Activated CD4-positive, alpha-beta T cell treated with anti-CD3 and anti-CD28 coated beads for 36 hours (primary cell): ENCODE results near the gene COL26A1. TPM values are rescaled to one million over a fixed set of nuclear protein-coding genes. Genes with fewer than 3 reads are reported as not detected.
"Not testable (repeated sequence)": the region's sequence is repeated elsewhere in the genome, so short reads cannot be mapped to it uniquely, and the experiment has no call there.

ENCODE experiments used
- ATAC-seq: fragments of 200-7000 bp; cut with Tn5 transposase; one replicate; pipeline ENCODE4 v1.10.0; 2021; ENCODE audit warnings: mild to moderate bottlenecking, moderate library complexity
- CTCF ChIA-PET: fragments of 350-600 bp; sonication (Branson Sonifier 250); formaldehyde crosslinking; loops from one replicate; lab custom pipeline; 2021; ENCODE audit warnings: antibody characterized with exemption; lab: Charles Lee
- POLR2A ChIA-PET: fragments of 350-600 bp; sonication (Branson Sonifier 250); formaldehyde crosslinking; loops from one replicate; lab custom pipeline; 2021; ENCODE audit warnings: antibody characterized with exemption, inconsistent platforms; lab: Charles Lee
- DNase-seq: peaks from one replicate; pipeline ENCODE4 v3.0.0-alpha.2; 2020
- H3K27ac Mint-ChIP-seq: one replicate; pipeline ENCODE4 v1.8.0; 2021; ENCODE audit warnings: mixed read lengths
- H3K27me3 Mint-ChIP-seq: one replicate; pipeline ENCODE4 v1.8.0; 2021; ENCODE audit warnings: mixed read lengths
- H3K36me3 Mint-ChIP-seq: one replicate; pipeline ENCODE4 v1.8.0; 2021; ENCODE audit warnings: low read depth, mixed read lengths
- H3K4me1 Mint-ChIP-seq: one replicate; pipeline ENCODE4 v1.8.0; 2021; ENCODE audit warnings: mixed read lengths
- H3K4me3 Mint-ChIP-seq: one replicate; pipeline ENCODE4 v1.8.0; 2021; ENCODE audit warnings: mild to moderate bottlenecking, moderate library complexity, mixed read lengths
- H3K9me3 Mint-ChIP-seq: one replicate; pipeline ENCODE4 v1.8.0; 2021; ENCODE audit warnings: low read depth, mixed read lengths
- intact Hi-C, 2 experiments: fragments of 100-400 bp; cut with DNase I in 1 of 2; cut with micrococcal nuclease in 1 of 2; formaldehyde crosslinking; loops; one replicate each; pipeline versions ENCODE4 v1.14.2 to v1.15.1; 2022 to 2024; cut with DNase I, micrococcal nuclease
- total RNA-seq, 2 experiments: library from RNA; stranded (reverse); gene quantifications; one replicate each; pipeline ENCODE4 v1.2.3, GENCODE V29; 2021

COL26A1 gene
- total RNA-seq, 2 experiments from 2014 or later: not detected

GRCh38 chr7:101505510-101505909, 142.8 kb downstream of the COL26A1 start:
- H3K9me3 Mint-ChIP-seq, H3K27ac Mint-ChIP-seq, H3K4me3 Mint-ChIP-seq, H3K36me3 Mint-ChIP-seq, ATAC-seq, H3K4me1 Mint-ChIP-seq, DNase-seq, POLR2A ChIA-PET, intact Hi-C loops: not testable (repeated sequence)
- H3K27me3 Mint-ChIP-seq: peaks cover 11% of the 10 kb centered on the region
- CTCF ChIA-PET: interaction anchor here (1.5 kb wide), 1 partner anchor 65 kb away, joined by 3 read pairs; no protein-coding TSS in a partner anchor

- ATAC-seq (no peak), DNase-seq (no peak)
- ChIA-PET CTCF (interaction anchor here (1.0 to 1.5 kb wide), 4 partner anchors 66 to 144 kb away, joined by 3 to 5 read pairs (median 3); partner anchors contain the start of gene COL26A1), POLR2A (no interaction called here)
- Mint-ChIP-seq H3K4me1 (peaks cover 3% of the 10 kb centered on the region), H3K27me3 (peaks cover 11% of the 10 kb centered on the region), H3K9me3 (no peaks in the 10 kb centered on the region), H3K36me3 (no peaks in the 10 kb centered on the region), H3K4me3 (no peak overlapping the region), H3K27ac (no peak overlapping the region)
- intact Hi-C loops: no loop called here
Measured at GRCh38 chr7:101506531-101506930, 143.9 kb downstream of the COL26A1 start.

GRCh38 chr7:101507327-101507726, 144.7 kb downstream of the COL26A1 start:
- Mint-ChIP-seq H3K4me1 (peaks cover 3% of the 10 kb centered on the region), H3K9me3 (no peaks in the 10 kb centered on the region), H3K27me3 (peaks cover 11% of the 10 kb centered on the region), H3K36me3 (no peaks in the 10 kb centered on the region), H3K4me3 (no peak overlapping the region), H3K27ac (no peak overlapping the region)
- no peak for ATAC-seq
- POLR2A ChIA-PET: no interaction called here
- CTCF ChIA-PET: interaction anchor here (0.6 to 1.0 kb wide), 4 partner anchors 82 to 131 kb away, joined by 3 to 5 read pairs (median 4); no protein-coding TSS in a partner anchor
- intact Hi-C loops: loop anchor here (1.0 kb wide), 1 partner anchor 143 kb away; no protein-coding TSS in a partner anchor
- DNase-seq: no peak

- DNase-seq (peak; percentile 67), ATAC-seq (peak; percentile 49)
- H3K4me1 Mint-ChIP-seq: peaks cover 3% of the 10 kb centered on the region
- H3K9me3 Mint-ChIP-seq: no peaks in the 10 kb centered on the region
- intact Hi-C loops: loop anchor here (1.0 kb wide), 1 partner anchor 144 kb away; no protein-coding TSS in a partner anchor
- no peak overlapping the region for H3K4me3 Mint-ChIP-seq
- no peak overlapping the region for H3K27ac Mint-ChIP-seq
- ChIA-PET POLR2A (no interaction called here), CTCF (interaction anchor here (0.5 to 1.3 kb wide), 13 partner anchors 9 to 143 kb away, joined by 3 to 7 read pairs (median 3); no protein-coding TSS in a partner anchor)
- no peaks in the 10 kb centered on the region for H3K36me3 Mint-ChIP-seq
- peaks cover 11% of the 10 kb centered on the region for H3K27me3 Mint-ChIP-seq
Measured at GRCh38 chr7:101507791-101508252, 145.1 kb downstream of the COL26A1 start.

- H3K36me3 Mint-ChIP-seq: no peaks in the 10 kb centered on the region
- H3K27ac Mint-ChIP-seq: no peak overlapping the region
- no peak for DNase-seq
- H3K9me3 Mint-ChIP-seq: no peaks in the 10 kb centered on the region
- H3K4me3 Mint-ChIP-seq: no peak overlapping the region
- POLR2A ChIA-PET: no interaction called here
- CTCF ChIA-PET: interaction anchor here (0.7 kb wide), 1 partner anchor 759 kb away, joined by 3 read pairs; no protein-coding TSS in a partner anchor
- no peak for ATAC-seq
- intact Hi-C loops: no loop called here
- H3K4me1 Mint-ChIP-seq: peaks cover 3% of the 10 kb centered on the region
- peaks cover 15% of the 10 kb centered on the region for H3K27me3 Mint-ChIP-seq
Measured at GRCh38 chr7:101510297-101510696, 147.6 kb downstream of the COL26A1 start.

- H3K4me1 Mint-ChIP-seq: peaks cover 3% of the 10 kb centered on the region
- no peak overlapping the region for H3K27ac Mint-ChIP-seq
- no peaks in the 10 kb centered on the region for H3K36me3 Mint-ChIP-seq
- intact Hi-C loops: no loop called here
- DNase-seq (no peak), ATAC-seq (no peak)
- POLR2A ChIA-PET: no interaction called here
- H3K9me3 Mint-ChIP-seq: no peaks in the 10 kb centered on the region
- H3K27me3 Mint-ChIP-seq: peaks cover 15% of the 10 kb centered on the region
- CTCF ChIA-PET: no interaction called here
- no peak overlapping the region for H3K4me3 Mint-ChIP-seq
Measured at GRCh38 chr7:101511965-101512364, 149.3 kb downstream of the COL26A1 start.

GRCh38 chr7:101516851-101517250, 154.2 kb downstream of the COL26A1 start:
- H3K4me1 Mint-ChIP-seq: no peaks in the 10 kb centered on the region
- CTCF ChIA-PET: interaction anchor here (0.6 kb wide), 1 partner anchor 8 kb away, joined by 3 read pairs; no protein-coding TSS in a partner anchor
- no peaks in the 10 kb centered on the region for H3K36me3 Mint-ChIP-seq
- intact Hi-C loops: no loop called here
- no peak overlapping the region for H3K27ac Mint-ChIP-seq
- no peaks in the 10 kb centered on the region for H3K9me3 Mint-ChIP-seq
- POLR2A ChIA-PET: no interaction called here
- ATAC-seq (no peak), DNase-seq (no peak)
- peaks cover 3% of the 10 kb centered on the region for H3K27me3 Mint-ChIP-seq
- H3K4me3 Mint-ChIP-seq: no peak overlapping the region

- no peaks in the 10 kb centered on the region for H3K9me3 Mint-ChIP-seq
- peaks cover 3% of the 10 kb centered on the region for H3K27me3 Mint-ChIP-seq
- no peaks in the 10 kb centered on the region for H3K36me3 Mint-ChIP-seq
- H3K4me1 Mint-ChIP-seq: no peaks in the 10 kb centered on the region
- no peak overlapping the region for H3K4me3 Mint-ChIP-seq
- DNase-seq (no peak), ATAC-seq (no peak)
- H3K27ac Mint-ChIP-seq: no peak overlapping the region
- intact Hi-C loops: no loop called here
- ChIA-PET POLR2A (no interaction called here), CTCF (interaction anchor here (0.6 kb wide), 1 partner anchor 9 kb away, joined by 3 read pairs; no protein-coding TSS in a partner anchor)
Measured at GRCh38 chr7:101517304-101517703, 154.6 kb downstream of the COL26A1 start.

- intact Hi-C loops: no loop called here
- Mint-ChIP-seq H3K27ac (no peak overlapping the region), H3K27me3 (peaks cover 3% of the 10 kb centered on the region), H3K36me3 (no peaks in the 10 kb centered on the region), H3K9me3 (no peaks in the 10 kb centered on the region), H3K4me1 (no peaks in the 10 kb centered on the region), H3K4me3 (no peak overlapping the region)
- ATAC-seq (no peak), DNase-seq (no peak)
- POLR2A ChIA-PET: no interaction called here
- CTCF ChIA-PET: interaction anchor here (0.5 to 0.7 kb wide), 2 partner anchors 25 to 79 kb away, joined by 3 read pairs; no protein-coding TSS in a partner anchor
Measured at GRCh38 chr7:101518336-101518735, 155.7 kb downstream of the COL26A1 start.

- no peaks in the 10 kb centered on the region for H3K9me3 Mint-ChIP-seq
- H3K4me1 Mint-ChIP-seq: no peaks in the 10 kb centered on the region
- no peak for ATAC-seq
- ChIA-PET CTCF (interaction anchor here (0.5 to 1.0 kb wide), 3 partner anchors 11 to 749 kb away, joined by 3 read pairs; no protein-coding TSS in a partner anchor), POLR2A (no interaction called here)
- DNase-seq: no peak
- intact Hi-C loops: no loop called here
- H3K27ac Mint-ChIP-seq: no peak overlapping the region
- no peaks in the 10 kb centered on the region for H3K36me3 Mint-ChIP-seq
- H3K27me3 Mint-ChIP-seq: no peaks in the 10 kb centered on the region
- H3K4me3 Mint-ChIP-seq: no peak overlapping the region
Measured at GRCh38 chr7:101519324-101520023, 156.8 kb downstream of the COL26A1 start.

GRCh38 chr7:101521430-101521925, 158.8 kb downstream of the COL26A1 start:
- CTCF ChIA-PET: no interaction called here
- H3K4me3 Mint-ChIP-seq: no peak overlapping the region
- intact Hi-C loops: no loop called here
- DNase-seq (no peak), ATAC-seq (no peak)
- POLR2A ChIA-PET: no interaction called here
- no peaks in the 10 kb centered on the region for H3K36me3 Mint-ChIP-seq
- no peaks in the 10 kb centered on the region for H3K4me1 Mint-ChIP-seq
- no peaks in the 10 kb centered on the region for H3K27me3 Mint-ChIP-seq
- H3K27ac Mint-ChIP-seq: no peak overlapping the region
- no peaks in the 10 kb centered on the region for H3K9me3 Mint-ChIP-seq
